ENCODE data around the gene BATF2.

Gene BATF2

GRCh38 chr11:64963072-64963631 is 33.6 kb downstream of the BATF2 start:
- DNase-seq, result no peak

GRCh38 chr11:64960719-64961118 is 36.1 kb downstream of the BATF2 start:
- no peak for DNase-seq

GRCh38 chr11:64959498-64959897 is 37.3 kb downstream of the BATF2 start:
- no peak for DNase-seq

GRCh38 chr11:64954201-64954600 is 42.6 kb downstream of the BATF2 start:
- no peak for DNase-seq

GRCh38 chr11:64951529-64951928 is 45.2 kb downstream of the BATF2 start:
- DNase-seq, result no peak

- DNase-seq, result no peak
These were observed 49.5 kb downstream of the BATF2 start for GRCh38 chr11:64947208-64947814.

Data from stimulated activated CD4-positive, alpha-beta T cell treated with anti-CD3 and anti-CD28 coated beads, Interleukin-2, amount 100 ng/mL, for 48 hours (primary cell).